HEK293 (cell line): ENCODE results near the gene UACA.

Source experiments
- CTCF ChIA-PET: fragments of 350-600 bp; formaldehyde crosslinking; extraction: SDS; loops from one replicate; lab custom pipeline; 2021; ENCODE audit warnings: antibody characterized with exemption; lab: Yijun Ruan, JAX
- POLR2A ChIA-PET: fragments of 300-600 bp; formaldehyde crosslinking; extraction: SDS; loops from one replicate; lab custom pipeline; 2020; ENCODE audit warnings: antibody characterized with exemption, inconsistent platforms; lab: Yijun Ruan, JAX
- H3K27ac ChIP-seq: fragments of 200-500 bp; sonication (Bioruptor generic); 2 replicates; pipeline ENCODE4 v1.5.1; 2014; ENCODE audit warnings: low read depth, low read length, control low read depth, inconsistent platforms; ENCODE audit errors: extremely low read depth
- H3K36me3 ChIP-seq, 2 experiments: fragments of 200-500 bp in 1 of 2; sonication (Bioruptor generic) in 1 of 2; 1 replicate in 1 of 2; 2 replicates in 1 of 2; pipeline ENCODE4 v1.5.1; 2014 to 2017; ENCODE audit warnings: inconsistent platforms in 2 of 2, low read length in 2 of 2; ENCODE audit not compliant: control insufficient read depth in 2 of 2, insufficient read depth in 1 of 2
- H3K4me1 ChIP-seq: fragments of 200-500 bp; sonication (Bioruptor generic); 2 replicates; pipeline ENCODE4 v1.5.1; 2014; ENCODE audit warnings: mild to moderate bottlenecking, low read length, inconsistent platforms; ENCODE audit not compliant: control insufficient read depth, insufficient read depth
- H3K4me3 ChIP-seq: 2 replicates; pipeline ENCODE4 v1.5.1; 2011; ENCODE audit warnings: low read depth, mild to moderate bottlenecking, control low read depth, low read length, moderate library complexity
- H3K9me3 ChIP-seq: fragments of 200-500 bp; sonication (Bioruptor generic); 2 replicates; pipeline ENCODE4 v1.5.1; 2014; ENCODE audit warnings: low read depth, low read length, inconsistent platforms; ENCODE audit not compliant: control insufficient read depth, insufficient read depth
- GLIS2 ChIP-seq: fragments of 450-650 bp; formaldehyde crosslinking; IDR thresholded peaks from 2 replicates; pipeline ENCODE4 v1.5.1; 2016; ENCODE audit warnings: missing biosample characterization, missing genetic modification characterization
- PRDM4 ChIP-seq: fragments of 450-650 bp; formaldehyde crosslinking; IDR thresholded peaks from 2 replicates; pipeline ENCODE4 v1.5.1; 2017; ENCODE audit warnings: missing biosample characterization, missing genetic modification characterization
- ZBTB6 ChIP-seq: fragments of 450-650 bp; formaldehyde crosslinking; IDR thresholded peaks from 2 replicates; pipeline ENCODE4 v1.5.1; 2017; ENCODE audit warnings: missing biosample characterization, missing genetic modification characterization
- ZFHX2 ChIP-seq: fragments of 450-650 bp; formaldehyde crosslinking; conservative IDR thresholded peaks from 2 replicates; pipeline ENCODE4 v1.5.1; 2016; ENCODE audit warnings: missing biosample characterization, missing genetic modification characterization
- ZNF10 ChIP-seq: fragments of 450-650 bp; formaldehyde crosslinking; IDR thresholded peaks from 2 replicates; pipeline ENCODE4 v1.5.1; 2017; ENCODE audit warnings: missing biosample characterization, missing genetic modification characterization
- ZNF112 ChIP-seq: fragments of 450-650 bp; formaldehyde crosslinking; IDR thresholded peaks from 2 replicates; pipeline ENCODE4 v1.5.0; 2017; ENCODE audit warnings: missing biosample characterization, missing genetic modification characterization
- ZNF157 ChIP-seq: fragments of 450-650 bp; formaldehyde crosslinking; IDR thresholded peaks from 2 replicates; pipeline ENCODE4 v1.5.1; 2016; ENCODE audit warnings: missing biosample characterization, missing genetic modification characterization
- ZNF202 ChIP-seq: fragments of 450-650 bp; formaldehyde crosslinking; IDR thresholded peaks from 2 replicates; pipeline ENCODE4 v1.5.1; 2016; ENCODE audit warnings: missing biosample characterization, missing genetic modification characterization, borderline replicate concordance
- ZNF26 ChIP-seq: fragments of 450-650 bp; formaldehyde crosslinking; IDR thresholded peaks from 2 replicates; pipeline ENCODE4 v1.5.1; 2016; ENCODE audit warnings: missing biosample characterization, missing genetic modification characterization
- ZNF416 ChIP-seq: fragments of 450-650 bp; formaldehyde crosslinking; IDR thresholded peaks from 2 replicates; pipeline ENCODE4 v1.5.1; 2016; ENCODE audit warnings: missing biosample characterization, missing genetic modification characterization
- ZNF426 ChIP-seq: fragments of 450-650 bp; formaldehyde crosslinking; IDR thresholded peaks from 2 replicates; pipeline ENCODE4 v1.5.1; 2017; ENCODE audit warnings: missing biosample characterization, missing genetic modification characterization, mild to moderate bottlenecking, inconsistent platforms, moderate library complexity
- ZNF518A ChIP-seq: fragments of 450-650 bp; formaldehyde crosslinking; conservative IDR thresholded peaks from 2 replicates; pipeline ENCODE4 v1.5.1; 2016; ENCODE audit warnings: low read depth, missing biosample characterization, missing genetic modification characterization
- ZNF529 ChIP-seq: fragments of 450-650 bp; formaldehyde crosslinking; IDR thresholded peaks from 2 replicates; pipeline ENCODE4 v1.5.1; 2017; ENCODE audit warnings: missing genetic modification characterization, missing biosample characterization; ENCODE audit not compliant: insufficient replicate concordance
- ZNF558 ChIP-seq: fragments of 450-650 bp; formaldehyde crosslinking; IDR thresholded peaks from 2 replicates; pipeline ENCODE4 v1.5.1; 2016; ENCODE audit warnings: missing biosample characterization, missing genetic modification characterization
- ZNF626 ChIP-seq: fragments of 450-650 bp; sonication (Bioruptor Pico); formaldehyde crosslinking; IDR thresholded peaks from 2 replicates; pipeline ENCODE4 v1.5.1; 2018; ENCODE audit warnings: missing biosample characterization, missing genetic modification characterization, inconsistent platforms
- ZNF777 ChIP-seq: fragments of 450-650 bp; formaldehyde crosslinking; IDR thresholded peaks from 2 replicates; pipeline ENCODE4 v1.5.1; 2017; ENCODE audit warnings: missing biosample characterization, missing genetic modification characterization, borderline replicate concordance
- ZSCAN23 ChIP-seq: fragments of 450-650 bp; formaldehyde crosslinking; IDR thresholded peaks from 2 replicates; pipeline ENCODE4 v1.5.1; 2016; ENCODE audit warnings: missing biosample characterization, missing genetic modification characterization
- ZSCAN30 ChIP-seq: fragments of 450-650 bp; IDR thresholded peaks from 2 replicates; pipeline ENCODE4 v1.5.1; 2018; ENCODE audit warnings: missing biosample characterization, mild to moderate bottlenecking, missing genetic modification characterization, moderate library complexity
- ZSCAN4 ChIP-seq: fragments of 450-650 bp; formaldehyde crosslinking; IDR thresholded peaks from 2 replicates; pipeline ENCODE4 v1.5.1; 2017; ENCODE audit warnings: missing biosample characterization, missing genetic modification characterization

Gene UACA

GRCh38 chr15:70658641-70659040 is 104.7 kb downstream of the UACA start:
- ChIA-PET POLR2A (interaction anchor here (0.6 kb wide), 1 partner anchor 24 kb away, joined by 4 read pairs; no protein-coding TSS in a partner anchor), CTCF (interaction anchor here (0.7 to 0.8 kb wide), 3 partner anchors 9 to 842 kb away, joined by 4 to 6 read pairs (median 4); no protein-coding TSS in a partner anchor)
- peaks cover 11 to 24% of the 10 kb centered on the region in 2 experiments for H3K36me3 ChIP-seq
- H3K27ac ChIP-seq, result no peak overlapping the region
- H3K9me3 ChIP-seq, result no peaks in the 10 kb centered on the region
- no peaks in the 10 kb centered on the region for H3K4me1 ChIP-seq
- TF ChIP-seq ZNF626 (no peak), ZNF416 (tag by site-specific recombination) (no peak), ZNF26 (no peak)
- no peak overlapping the region for H3K4me3 ChIP-seq

GRCh38 chr15:70653426-70653825 is 109.9 kb downstream of the UACA start:
- CTCF ChIA-PET, result interaction anchor here (0.9 kb wide), 1 partner anchor 158 kb away, joined by 3 read pairs; no protein-coding TSS in a partner anchor
- TF ChIP-seq ZNF777 (tag by site-specific recombination) (no peak), ZBTB6 (tag by site-specific recombination) (no peak), ZNF518A (tag by site-specific recombination) (no peak), ZNF112 (tag by site-specific recombination) (no peak), ZNF426 (tag by site-specific recombination) (no peak), ZNF416 (tag by site-specific recombination) (no peak), ZNF558 (tag by site-specific recombination) (no peak), GLIS2 (tag by site-specific recombination) (no peak), ZNF10 (tag by site-specific recombination) (no peak), ZNF529 (tag by site-specific recombination) (no peak), ZNF202 (no peak), ZSCAN30 (no peak), ZFHX2 (tag by site-specific recombination) (no peak), ZSCAN4 (tag by site-specific recombination) (no peak), PRDM4 (tag by site-specific recombination) (no peak), ZNF157 (tag by site-specific recombination) (no peak), ZSCAN23 (tag by site-specific recombination) (no peak)
- H3K4me1 ChIP-seq, result no peaks in the 10 kb centered on the region
- H3K4me3 ChIP-seq, result no peak overlapping the region
- no peak overlapping the region for H3K27ac ChIP-seq
- H3K36me3 ChIP-seq, result peaks cover 11 to 24% of the 10 kb centered on the region in 2 experiments
- H3K9me3 ChIP-seq, result no peaks in the 10 kb centered on the region
- POLR2A ChIA-PET, result interaction anchor here (0.6 kb wide), 1 partner anchor 17 kb away, joined by 3 read pairs; no protein-coding TSS in a partner anchor
